ENCODE data around the gene TSEN15. TPM values are rescaled to one million over a fixed set of nuclear protein-coding genes. Genes with fewer than 3 reads are reported as not detected.

TSEN15 gene
- total and polyA plus RNA-seq, 2 experiments from 2014 or later: 55.8 TPM

GRCh38 chr1:184020855-184021254, 30.7 kb upstream of the TSEN15 start:
- no peaks in the 10 kb centered on the region for H3K79me2 ChIP-seq (replicated peaks; ENCODE audit: insufficient read depth)
- H3K9me2 ChIP-seq (ENCODE audit: insufficient read depth): no peaks in the 10 kb centered on the region
- H3K4me3 Mint-ChIP-seq: no peak overlapping the region
- no peak for TF ChIP-seq NANOG (IDR thresholded peaks at IDR 0.05; ENCODE audit: borderline replicate concordance)
- no peak for TF ChIP-seq STAT1 (IDR thresholded peaks at IDR 0.05; ENCODE audit: unreplicated experiment)
- TF ChIP-seq POLR2AphosphoS5 (IDR thresholded peaks at IDR 0.05; ENCODE audit: low read depth): no peak
- no peak for TF ChIP-seq ZNF331 (CRISPR knock-in tag; IDR thresholded peaks at IDR 0.05; ENCODE audit: low read depth)
- TF ChIP-seq ETS1 (IDR thresholded peaks at IDR 0.05): no peak
- no peak for TF ChIP-seq ZNF114 (CRISPR knock-in tag; IDR thresholded peaks at IDR 0.05)
- no peak for TF ChIP-seq CTCF (conservative IDR thresholded peaks at IDR 0.05; ENCODE audit: low read depth in 2 of 2)
- no peak for TF ChIP-seq JUNB (IDR thresholded peaks at IDR 0.05; ENCODE audit: unreplicated experiment)
- no peak for TF ChIP-seq REST (IDR thresholded peaks at IDR 0.05; ENCODE audit: unreplicated experiment)
- no peak for TF ChIP-seq CREB1 (CRISPR knock-in tag; IDR thresholded peaks at IDR 0.05; ENCODE audit: low read depth)
- no peak overlapping the region for H2AFZ ChIP-seq
- no peaks in the 10 kb centered on the region for H4K20me1 ChIP-seq (replicated peaks; ENCODE audit: insufficient read depth)
- ATAC-seq: no peak
- H3K36me3 ChIP-seq (ENCODE audit: insufficient read depth): no peaks in the 10 kb centered on the region
- H3K27me3 ChIP-seq (ENCODE audit: insufficient read depth): peaks cover 12% of the 10 kb centered on the region
- no peak overlapping the region for H3K27ac Mint-ChIP-seq
- no peaks in the 10 kb centered on the region for H3F3A ChIP-seq (replicated peaks; ENCODE audit: low read depth)
- no peak overlapping the region for H3K4me3 ChIP-seq
- no peaks in the 10 kb centered on the region for H3K36me3 Mint-ChIP-seq (ENCODE audit: low read depth)
- no peak for DNase-seq (ENCODE audit: low spot score)
- no peaks in the 10 kb centered on the region for H3K27me3 Mint-ChIP-seq (ENCODE audit: insufficient read depth, low read depth, poor library complexity)
- H3K4me2 ChIP-seq: no peak overlapping the region
- no peak overlapping the region for H3K27ac ChIP-seq (ENCODE audit: low read depth)
- peaks cover 19% of the 10 kb centered on the region for H3K4me1 ChIP-seq (ENCODE audit: insufficient read depth)
- H3K4me1 Mint-ChIP-seq: peaks cover 26% of the 10 kb centered on the region
- no peaks in the 10 kb centered on the region for H3K9me3 Mint-ChIP-seq

GRCh38 chr1:184021728-184022127, 29.8 kb upstream of the TSEN15 start:
- Histone ChIP-seq H3K4me2 (no peak overlapping the region), H3K9me2 (ENCODE audit: insufficient read depth) (no peaks in the 10 kb centered on the region), H3K27ac (ENCODE audit: low read depth) (no peak overlapping the region), H3K36me3 (ENCODE audit: insufficient read depth) (no peaks in the 10 kb centered on the region), H3K27me3 (ENCODE audit: insufficient read depth) (peaks cover 20% of the 10 kb centered on the region), H3K4me3 (no peak overlapping the region), H2AFZ (no peak overlapping the region), H4K20me1 (replicated peaks; ENCODE audit: insufficient read depth) (no peaks in the 10 kb centered on the region), H3F3A (replicated peaks; ENCODE audit: low read depth) (no peaks in the 10 kb centered on the region), H3K4me1 (ENCODE audit: insufficient read depth) (peaks cover 21% of the 10 kb centered on the region), H3K79me2 (replicated peaks; ENCODE audit: insufficient read depth) (no peaks in the 10 kb centered on the region)
- Mint-ChIP-seq H3K9me3 (no peaks in the 10 kb centered on the region), H3K36me3 (ENCODE audit: low read depth) (no peaks in the 10 kb centered on the region), H3K4me3 (no peak overlapping the region), H3K27me3 (ENCODE audit: insufficient read depth, low read depth, poor library complexity) (no peaks in the 10 kb centered on the region), H3K4me1 (peaks cover 26% of the 10 kb centered on the region), H3K27ac (no peak overlapping the region)
- DNase-seq (ENCODE audit: low spot score): no peak
- no peak for ATAC-seq
- TF ChIP-seq NANOG (IDR thresholded peaks at IDR 0.05; ENCODE audit: borderline replicate concordance) (no peak), CREB1 (CRISPR knock-in tag; IDR thresholded peaks at IDR 0.05; ENCODE audit: low read depth) (no peak), JUNB (IDR thresholded peaks at IDR 0.05; ENCODE audit: unreplicated experiment) (no peak), ZNF114 (CRISPR knock-in tag; IDR thresholded peaks at IDR 0.05) (no peak), EZH2phosphoT487 (IDR thresholded peaks at IDR 0.05; ENCODE audit: unreplicated experiment) (no peak), POLR2AphosphoS5 (IDR thresholded peaks at IDR 0.05; ENCODE audit: low read depth) (no peak), STAT1 (IDR thresholded peaks at IDR 0.05; ENCODE audit: unreplicated experiment) (no peak)

Measured in GM23338 (cell line).